ENCODE data around the gene ZPLD1.

Gene ZPLD1

DNA sequence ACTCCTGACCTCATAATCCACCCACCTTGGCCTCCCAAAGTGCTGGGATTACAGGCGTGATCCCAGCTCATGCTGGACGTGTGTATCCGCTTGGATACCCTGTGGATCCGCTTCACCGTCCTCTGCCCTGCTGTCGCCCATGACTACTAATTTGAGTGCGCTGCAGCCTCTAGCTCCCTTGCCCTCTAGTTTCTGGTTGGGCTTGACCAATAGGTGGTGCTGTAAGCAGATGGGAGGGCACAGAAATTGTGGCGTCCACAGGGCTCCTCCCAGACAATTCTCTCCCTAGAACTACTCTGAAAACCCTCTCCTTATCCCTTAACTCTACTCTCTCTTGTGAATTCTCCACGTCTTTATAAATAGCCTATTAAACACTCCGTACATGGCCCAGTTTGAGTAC, 36.2 kb downstream of the ZPLD1 start:
- no peak for DNase-seq

DNA sequence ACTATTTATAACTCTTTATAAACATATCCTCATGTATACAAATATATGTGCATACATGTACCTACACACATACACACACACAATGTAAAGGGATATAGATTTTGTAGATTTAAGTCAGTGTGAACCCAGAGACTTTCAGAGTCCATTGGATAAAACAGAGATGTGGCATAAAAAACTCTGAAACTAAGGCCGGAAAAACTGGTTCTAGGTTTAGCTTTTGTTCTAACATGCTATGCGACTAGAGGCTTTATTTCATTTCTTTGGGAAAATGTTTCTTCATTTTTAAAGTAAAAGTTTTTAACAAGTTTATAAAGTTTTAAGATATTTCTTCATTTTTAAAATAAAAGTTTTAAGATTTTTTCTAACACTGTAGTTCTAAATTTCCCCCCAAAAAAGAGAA, 36.7 kb downstream of the ZPLD1 start:
- DNase-seq: no peak

DNA sequence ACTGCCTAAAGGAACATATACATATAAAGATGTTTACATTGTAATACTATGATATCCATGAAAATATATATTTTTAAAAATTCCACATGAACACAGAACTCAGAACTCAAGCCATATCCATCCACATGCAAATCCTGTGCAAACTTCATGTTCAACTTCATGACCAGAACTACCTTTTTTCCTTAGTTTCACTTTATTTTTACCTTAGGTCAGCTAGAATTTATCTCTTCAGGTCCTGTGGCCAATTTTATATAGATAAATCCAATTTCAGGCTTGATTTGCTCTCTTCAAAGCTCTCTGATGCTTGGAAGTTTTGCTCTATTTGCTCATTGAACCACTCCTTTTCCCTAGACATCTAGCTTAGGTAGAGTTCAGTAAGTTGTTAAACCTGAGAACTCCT, 38.8 kb downstream of the ZPLD1 start:
- no peak for DNase-seq

GRCh38 chr3:102474207-102474606, 39.4 kb downstream of the ZPLD1 start:
- DNase-seq: no peak

DNA sequence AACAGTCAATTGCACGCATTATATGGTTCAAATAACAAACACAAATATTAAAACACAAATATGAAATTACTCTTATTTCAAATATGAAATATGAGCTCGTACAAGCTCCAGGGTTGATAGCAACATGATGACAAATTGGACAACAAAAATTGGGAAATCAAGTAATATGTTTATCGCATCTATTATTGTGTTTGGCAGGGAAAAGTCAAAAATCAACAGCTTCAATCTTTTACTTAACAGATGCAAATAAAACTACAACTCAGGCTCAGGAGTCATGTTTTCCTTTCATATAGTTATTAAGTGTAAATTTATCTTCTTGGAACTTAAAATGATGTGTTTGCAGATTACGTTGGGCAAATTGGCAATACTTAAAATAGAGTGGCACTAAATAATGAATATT, 41.4 kb downstream of the ZPLD1 start:
- DNase-seq: no peak

- no peak for DNase-seq
Measured at GRCh38 chr3:102478160-102478559, 43.3 kb downstream of the ZPLD1 start.

DNA sequence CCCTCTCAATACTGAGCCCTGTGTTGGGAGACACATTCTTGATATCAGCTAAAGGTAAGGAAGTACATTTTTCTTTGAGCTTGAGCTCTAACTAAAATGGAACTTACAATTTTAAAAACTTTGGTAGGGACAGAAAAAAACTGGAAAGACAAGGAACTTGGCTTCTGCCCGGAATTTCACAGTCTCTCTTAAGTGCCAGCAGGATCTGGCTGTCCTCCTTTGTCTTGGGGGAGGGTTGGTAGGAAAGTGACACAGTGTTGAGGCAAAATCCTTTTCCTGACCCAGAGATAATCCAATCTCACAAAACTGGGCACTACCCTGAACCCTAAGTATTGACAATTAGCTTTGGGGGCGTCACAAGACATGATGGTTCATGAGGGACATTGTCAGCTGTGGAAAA, 45.3 kb downstream of the ZPLD1 start:
- no peak for DNase-seq

DNA sequence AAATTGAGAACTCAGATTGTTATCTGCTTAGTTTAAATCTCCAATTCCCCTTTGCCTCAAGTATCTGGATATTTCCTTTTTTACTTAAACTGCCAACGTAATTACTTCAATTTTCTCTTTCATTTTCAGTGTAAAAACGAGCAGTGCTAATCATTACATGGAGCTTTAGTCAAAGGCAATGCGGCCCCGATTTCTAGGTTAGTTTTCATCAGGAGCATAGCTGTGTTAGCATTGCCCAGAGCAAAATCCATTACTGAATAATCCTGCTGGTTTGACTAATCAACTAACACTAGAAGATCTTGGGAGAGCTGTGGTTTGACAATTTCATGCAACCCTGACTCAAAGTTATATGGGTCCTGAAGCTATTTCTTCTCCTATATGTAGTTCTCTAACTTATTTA, 46.2 kb downstream of the ZPLD1 start:
- DNase-seq: no peak

GRCh38 chr3:102483556-102483955, 48.7 kb downstream of the ZPLD1 start:
- no peak for DNase-seq

DNA sequence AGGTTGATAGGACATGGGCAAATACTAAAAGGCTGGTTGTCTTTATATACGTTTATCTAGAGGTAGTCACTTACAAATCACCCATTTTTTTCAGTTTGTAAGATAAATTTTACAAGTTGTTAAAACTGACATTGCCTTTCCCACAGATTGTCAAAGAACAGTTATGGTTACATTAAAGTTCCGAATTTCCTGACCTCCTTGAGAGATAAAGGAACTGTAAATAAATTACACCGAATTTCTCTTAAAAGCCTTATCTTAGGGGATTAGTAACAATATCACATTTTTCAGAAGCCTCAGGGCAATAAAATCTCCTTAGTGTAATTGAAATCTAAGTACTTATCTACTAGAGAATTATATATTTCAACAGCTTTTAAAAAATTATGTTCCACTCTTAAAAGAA, 49.5 kb downstream of the ZPLD1 start:
- DNase-seq: no peak

GRCh38 chr3:102485701-102486100, 50.9 kb downstream of the ZPLD1 start:
- no peak for DNase-seq

GRCh38 chr3:102488331-102488730, 53.5 kb downstream of the ZPLD1 start:
- no peak for DNase-seq

DNA sequence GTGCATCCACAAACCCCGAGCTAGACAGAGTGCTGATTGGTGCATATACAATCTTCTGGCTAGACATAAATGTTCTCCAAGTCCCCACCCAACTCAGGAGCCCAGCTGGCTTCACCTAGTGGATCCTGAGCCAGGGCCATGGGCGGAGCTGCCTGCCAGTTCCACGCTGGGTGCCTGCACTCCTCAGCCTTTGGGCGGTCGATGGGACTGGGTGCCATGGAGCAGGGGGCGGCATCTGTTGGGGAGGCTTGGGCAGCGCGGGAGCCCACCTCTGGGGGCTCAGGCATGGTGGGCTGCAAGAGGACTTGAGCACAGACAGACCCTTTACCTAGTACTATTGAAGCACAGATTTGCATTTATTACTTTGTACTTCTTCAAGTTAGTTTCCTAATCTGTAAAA, 57.5 kb downstream of the ZPLD1 start:
- no peak for DNase-seq

DNA sequence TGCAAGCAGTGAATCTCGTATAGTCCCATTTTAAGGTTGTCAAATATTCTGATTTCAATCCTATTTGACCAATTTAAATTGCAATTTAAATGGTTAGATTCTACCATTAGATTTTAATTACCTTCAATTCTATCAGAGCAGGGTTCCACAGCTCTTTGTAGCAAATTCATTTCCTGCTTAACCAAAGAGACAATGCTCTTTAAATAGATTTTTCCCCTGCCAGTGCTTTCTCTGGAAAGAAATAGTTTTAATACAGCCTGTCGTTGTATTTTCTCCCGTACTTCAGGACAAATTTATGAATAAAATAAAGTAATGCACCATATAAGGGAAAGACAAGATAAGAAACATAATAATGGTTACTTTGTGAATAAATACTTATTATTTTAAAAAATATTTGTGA, 62.8 kb downstream of the ZPLD1 start:
- no peak for DNase-seq

DNA sequence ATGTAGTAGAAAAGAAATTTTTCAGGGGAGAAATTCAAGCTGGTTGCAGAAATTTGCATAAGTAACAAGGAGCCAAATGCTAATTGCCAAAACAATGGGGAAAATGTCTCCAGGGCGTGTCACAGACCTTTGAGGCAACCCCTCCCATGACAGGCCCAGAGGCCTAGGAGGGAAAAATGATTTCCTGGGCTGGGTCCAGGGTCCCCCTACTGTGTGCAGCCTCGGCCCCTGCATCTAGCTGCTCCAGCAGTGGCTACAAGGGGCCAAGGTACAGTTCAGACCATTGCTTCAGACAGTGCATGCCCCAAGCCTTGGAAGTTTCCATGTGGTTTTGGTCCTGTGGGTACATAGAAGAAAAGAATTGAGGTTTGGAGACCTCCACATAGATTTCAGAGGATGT, 70.7 kb downstream of the ZPLD1 start:
- no peak for DNase-seq

- no peak for DNase-seq
Measured at GRCh38 chr3:102510663-102511062, 75.8 kb downstream of the ZPLD1 start.

DNA sequence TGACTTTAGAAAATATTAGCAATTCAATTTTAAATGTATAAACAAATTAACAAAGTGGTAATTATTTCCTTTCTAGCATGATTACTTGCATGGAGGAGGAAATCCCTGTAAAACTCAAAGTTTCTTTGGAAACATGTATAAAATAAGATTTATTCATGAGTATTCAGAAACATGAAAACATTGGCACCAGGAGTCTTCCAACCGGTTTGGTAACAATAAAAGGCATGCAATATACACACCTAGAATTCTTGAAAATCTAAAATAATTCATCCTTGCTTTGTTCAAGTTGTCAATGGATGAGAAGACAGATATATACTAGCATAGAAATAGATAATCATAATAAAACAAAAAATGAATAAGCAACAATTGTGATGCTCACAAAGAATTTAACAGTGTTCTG, 76.4 kb downstream of the ZPLD1 start:
- no peak for DNase-seq

- DNase-seq: no peak
Measured at GRCh38 chr3:102511639-102512038, 76.8 kb downstream of the ZPLD1 start.

DNA sequence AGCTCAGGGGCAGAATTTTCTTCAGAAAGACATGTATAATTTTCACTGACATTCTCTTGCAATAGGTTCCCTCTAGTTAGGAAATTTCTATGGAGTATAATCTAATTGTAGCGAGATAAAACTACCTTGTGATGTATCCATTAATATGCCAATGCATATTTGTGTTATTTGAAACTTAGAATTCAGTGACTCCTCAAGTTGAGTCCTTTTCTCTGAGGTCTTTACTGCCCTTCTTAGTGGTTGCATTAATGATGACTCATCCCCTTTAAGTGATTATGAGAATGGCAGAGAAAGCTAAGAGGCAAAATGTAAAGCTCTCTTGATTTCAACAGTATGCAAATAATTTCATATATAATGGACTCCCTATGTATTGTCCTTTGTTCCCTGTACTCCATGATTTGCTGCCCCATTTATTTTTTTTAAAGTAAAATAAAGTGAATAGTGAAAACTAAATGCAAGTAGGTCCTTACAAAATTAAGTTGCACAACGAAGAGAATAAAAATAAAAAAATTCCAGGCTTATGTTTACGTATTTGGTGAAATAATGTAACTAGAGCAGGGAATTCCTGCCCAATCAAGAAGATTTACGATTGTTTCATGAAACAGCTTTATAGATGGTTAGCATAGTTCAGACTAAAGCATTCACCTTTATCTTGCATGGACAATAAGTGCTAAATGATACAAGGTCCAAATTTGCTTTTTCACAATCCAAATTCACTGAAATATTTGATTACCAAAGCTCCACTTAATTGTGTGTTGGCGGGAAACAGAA, 78.1 kb downstream of the ZPLD1 start:
- DNase-seq: no peak

GRCh38 chr3:102514241-102514640, 79.4 kb downstream of the ZPLD1 start:
- DNase-seq: no peak

GRCh38 chr3:102521246-102521645, 86.4 kb downstream of the ZPLD1 start:
- no peak for DNase-seq

GRCh38 chr3:102525624-102526023, 90.8 kb downstream of the ZPLD1 start:
- DNase-seq: no peak

- no peak for DNase-seq
Measured at GRCh38 chr3:102526865-102527264, 92.0 kb downstream of the ZPLD1 start.

DNA sequence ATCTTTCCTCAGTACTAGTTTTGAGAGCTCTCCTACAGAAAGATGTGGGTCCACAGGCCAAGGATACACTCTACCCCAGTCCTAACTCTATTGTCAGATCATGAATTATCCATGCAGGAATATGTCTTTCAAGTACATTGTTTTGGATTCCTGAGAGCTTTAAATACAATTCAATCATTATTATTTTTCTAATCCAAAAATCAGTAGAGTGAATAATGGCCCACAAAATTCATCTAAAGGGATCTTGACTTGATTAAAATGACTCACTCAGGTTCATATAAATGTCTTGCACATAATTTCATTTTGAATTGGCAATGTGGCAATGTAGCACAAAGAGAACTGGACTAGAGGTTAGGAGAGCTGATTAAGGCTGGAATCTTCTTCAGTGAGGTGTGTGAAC, 93.9 kb downstream of the ZPLD1 start:
- no peak for DNase-seq
